IPS DF 6.9 (cell line): ENCODE data around the gene NFYC.

Experiments
- DNase-seq: peaks from one replicate; pipeline ENCODE4 v3.0.0-alpha.2; 2013; ENCODE audit warnings: low read depth, low spot score
- H3K27ac ChIP-seq: one replicate; pipeline ENCODE4 v1.5.1; 2013; ENCODE audit warnings: low read length, control low read depth
- H3K27me3 ChIP-seq: 2 replicates; pipeline ENCODE4 v1.6.1; 2013; ENCODE audit warnings: mild to moderate bottlenecking, low read length; ENCODE audit not compliant: control insufficient read depth, insufficient read depth
- H3K36me3 ChIP-seq: 2 replicates; pipeline ENCODE4 v1.6.1; 2013; ENCODE audit warnings: low read length; ENCODE audit not compliant: control insufficient read depth, insufficient read depth
- H3K4me1 ChIP-seq: 2 replicates; pipeline ENCODE4 v1.6.1; 2013; ENCODE audit warnings: low read length; ENCODE audit not compliant: control insufficient read depth, insufficient read depth
- H3K4me3 ChIP-seq: 2 replicates; pipeline ENCODE4 v1.5.1; 2013; ENCODE audit warnings: mild to moderate bottlenecking, low read length
- H3K9me3 ChIP-seq: 2 replicates; pipeline ENCODE4 v1.6.1; 2013; ENCODE audit warnings: low read length, inconsistent platforms; ENCODE audit not compliant: control insufficient read depth, insufficient read depth
- WGBS: extraction: QIAGEN DNeasy Blood & Tissue Kit; methylation state at CpG from one replicate; pipeline ENCODE4 v1.1.7; 2013; ENCODE audit warnings: mixed read lengths, missing lambda C conversion rate; ENCODE audit not compliant: insufficient read length, insufficient coverage; 5-methylcytosine and 5-hydroxymethylcytosine counted together

NFYC gene

DNA sequence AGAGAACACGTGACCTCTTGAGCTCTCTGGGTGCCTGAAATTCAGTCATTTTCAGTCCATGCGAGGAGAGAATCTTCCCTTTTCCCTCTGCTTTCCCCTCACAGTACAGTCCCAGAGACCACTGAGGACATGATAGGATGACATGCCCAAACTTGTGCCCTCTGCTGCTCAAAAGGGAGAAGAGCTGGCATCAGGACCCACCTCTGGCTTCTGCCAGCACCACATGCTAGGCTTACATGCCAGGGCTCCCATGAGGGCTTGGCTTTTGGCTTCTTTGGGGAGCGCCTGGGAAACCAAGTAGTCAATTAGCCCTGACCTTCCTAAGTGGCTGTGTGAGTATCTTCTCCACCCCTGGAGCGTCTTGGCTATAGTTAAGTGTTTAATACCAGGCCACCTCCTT, 78.3 kb downstream of the NFYC start:
- H3K4me1 ChIP-seq = no peaks in the 10 kb centered on the region; the same call in 1 of the 2 replicates
- DNase-seq = no peak
- no peak overlapping the region for H3K4me3 ChIP-seq
- no peak overlapping the region for H3K27ac ChIP-seq
- H3K27me3 ChIP-seq = no peaks in the 10 kb centered on the region
- no CpG with 5 or more reads among the region's 4 CpGs for WGBS
- H3K36me3 ChIP-seq = peaks cover 18% of the 10 kb centered on the region; the same call in 1 of the 2 replicates
- H3K9me3 ChIP-seq = no peaks in the 10 kb centered on the region

DNA sequence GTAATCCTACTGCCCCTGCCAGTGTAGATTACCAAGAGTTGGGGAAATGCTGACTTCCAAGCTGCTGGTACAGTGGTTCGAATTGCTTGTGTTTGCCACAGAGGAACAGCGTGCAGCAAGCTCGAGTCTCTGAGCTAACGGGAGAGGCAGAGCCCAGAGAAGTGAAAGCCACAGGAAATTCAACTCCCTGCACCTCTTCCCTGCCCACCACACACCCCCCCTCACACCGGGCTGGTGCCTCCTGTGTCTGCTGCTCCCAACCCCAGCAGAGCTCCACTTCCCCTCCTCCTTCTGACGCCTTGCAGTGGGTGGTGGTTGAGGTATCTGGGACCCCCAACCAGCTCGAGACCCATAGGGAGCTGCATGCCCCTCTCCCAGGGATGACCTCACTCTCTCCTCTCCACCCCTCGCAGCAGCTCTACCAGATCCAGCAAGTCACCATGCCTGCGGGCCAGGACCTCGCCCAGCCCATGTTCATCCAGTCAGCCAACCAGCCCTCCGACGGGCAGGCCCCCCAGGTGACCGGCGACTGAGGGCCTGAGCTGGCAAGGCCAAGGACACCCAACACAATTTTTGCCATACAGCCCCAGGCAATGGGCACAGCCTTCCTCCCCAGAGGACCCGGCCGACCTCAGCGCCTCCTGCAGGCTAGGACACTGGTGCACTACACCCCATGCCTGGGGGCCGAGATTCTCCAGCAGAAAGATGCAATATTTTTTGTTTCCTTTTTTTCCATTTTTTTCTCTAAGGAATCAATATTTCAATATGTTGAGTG, 79.0 kb downstream of the NFYC start:
- no peak for DNase-seq
- WGBS = no CpG with 5 or more reads among the region's 18 CpGs

DNA sequence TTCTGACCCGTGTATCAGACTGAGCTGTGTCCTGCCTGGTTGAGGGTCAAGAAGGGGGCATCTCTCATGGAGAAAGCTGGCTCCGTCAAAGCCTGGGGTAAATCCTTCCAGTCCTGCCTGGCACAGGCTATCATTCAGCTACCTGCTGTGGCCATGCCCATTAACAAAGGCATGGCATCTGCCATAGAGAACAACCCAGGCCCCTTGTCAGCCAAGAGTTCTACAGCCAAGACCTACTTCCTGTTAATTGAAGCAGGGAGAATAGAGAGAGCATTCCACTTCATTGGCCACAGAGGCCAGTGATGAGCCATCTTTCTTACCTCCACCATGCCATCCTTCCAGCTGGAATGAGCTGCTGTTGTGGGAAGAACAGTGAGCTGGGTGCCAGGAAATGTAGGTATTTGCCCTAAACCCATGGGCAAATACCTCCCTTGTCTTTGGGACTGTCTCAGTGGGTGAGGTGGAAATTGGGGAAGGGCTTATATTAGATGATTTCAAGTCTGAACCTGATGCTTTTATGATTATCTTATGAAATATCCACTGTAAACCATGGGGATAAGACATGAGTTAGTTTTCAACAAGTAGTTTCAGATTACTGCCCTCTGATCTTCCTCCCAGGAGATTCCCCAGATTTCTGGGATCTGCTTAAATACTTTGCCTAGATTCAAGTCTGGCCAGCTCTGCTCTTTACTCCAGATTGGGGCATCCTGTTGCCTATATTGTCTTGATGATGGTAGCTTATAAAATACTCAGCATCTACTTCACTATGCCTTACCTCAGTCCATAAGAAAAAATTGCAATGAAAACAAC, 80.8 kb downstream of the NFYC start:
- no CpG with 5 or more reads among the region's 2 CpGs for WGBS
- Histone ChIP-seq H3K9me3 (no peaks in the 10 kb centered on the region), H3K4me3 (no peak overlapping the region), H3K4me1 (no peaks in the 10 kb centered on the region; the same call in 1 of the 2 replicates), H3K36me3 (peaks cover 8% of the 10 kb centered on the region; the same call in 1 of the 2 replicates), H3K27me3 (no peaks in the 10 kb centered on the region), H3K27ac (no peak overlapping the region)
- no peak for DNase-seq

More for the DNA sequence above, 79.0 kb downstream of the NFYC start:
- H3K27me3 ChIP-seq = no peaks in the 10 kb centered on the region
- H3K36me3 ChIP-seq = peaks cover 18% of the 10 kb centered on the region; the same call in 1 of the 2 replicates
- H3K9me3 ChIP-seq = no peaks in the 10 kb centered on the region
- H3K4me1 ChIP-seq = no peaks in the 10 kb centered on the region; the same call in 1 of the 2 replicates
- no peak overlapping the region for H3K4me3 ChIP-seq
- H3K27ac ChIP-seq = no peak overlapping the region

DNA sequence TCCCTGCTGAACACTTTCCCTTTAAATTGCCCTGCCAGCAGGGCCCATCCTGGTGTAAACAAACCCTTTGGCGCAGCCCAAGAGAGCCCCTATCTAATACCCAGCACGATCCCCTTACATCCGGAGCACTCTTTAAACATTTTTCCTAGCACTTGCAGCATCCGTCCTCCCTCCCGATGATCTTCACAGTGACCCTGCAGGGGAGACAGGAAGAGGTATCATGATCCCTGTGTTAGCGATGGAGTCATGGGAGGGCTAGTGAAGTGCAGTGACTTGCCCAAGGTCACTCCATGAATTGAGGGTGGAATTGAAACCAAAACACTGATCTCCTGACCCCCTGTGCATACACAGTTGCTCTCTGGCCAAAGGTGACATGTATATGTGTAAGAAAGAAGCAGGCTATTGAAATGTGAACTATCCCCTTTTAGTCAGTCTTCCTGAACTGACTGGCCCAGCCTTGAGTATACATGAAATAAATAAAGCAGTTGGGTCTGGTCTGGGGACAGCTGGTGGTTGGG, 82.3 kb downstream of the NFYC start:
- Histone ChIP-seq H3K36me3 (peaks cover 5% of the 10 kb centered on the region; the same call in 1 of the 2 replicates), H3K4me1 (no peaks in the 10 kb centered on the region; the same call in 1 of the 2 replicates), H3K27me3 (no peaks in the 10 kb centered on the region), H3K27ac (no peak overlapping the region), H3K9me3 (no peaks in the 10 kb centered on the region), H3K4me3 (no peak overlapping the region)
- no CpG with 5 or more reads among the region's 6 CpGs for WGBS
- no peak for DNase-seq

DNA sequence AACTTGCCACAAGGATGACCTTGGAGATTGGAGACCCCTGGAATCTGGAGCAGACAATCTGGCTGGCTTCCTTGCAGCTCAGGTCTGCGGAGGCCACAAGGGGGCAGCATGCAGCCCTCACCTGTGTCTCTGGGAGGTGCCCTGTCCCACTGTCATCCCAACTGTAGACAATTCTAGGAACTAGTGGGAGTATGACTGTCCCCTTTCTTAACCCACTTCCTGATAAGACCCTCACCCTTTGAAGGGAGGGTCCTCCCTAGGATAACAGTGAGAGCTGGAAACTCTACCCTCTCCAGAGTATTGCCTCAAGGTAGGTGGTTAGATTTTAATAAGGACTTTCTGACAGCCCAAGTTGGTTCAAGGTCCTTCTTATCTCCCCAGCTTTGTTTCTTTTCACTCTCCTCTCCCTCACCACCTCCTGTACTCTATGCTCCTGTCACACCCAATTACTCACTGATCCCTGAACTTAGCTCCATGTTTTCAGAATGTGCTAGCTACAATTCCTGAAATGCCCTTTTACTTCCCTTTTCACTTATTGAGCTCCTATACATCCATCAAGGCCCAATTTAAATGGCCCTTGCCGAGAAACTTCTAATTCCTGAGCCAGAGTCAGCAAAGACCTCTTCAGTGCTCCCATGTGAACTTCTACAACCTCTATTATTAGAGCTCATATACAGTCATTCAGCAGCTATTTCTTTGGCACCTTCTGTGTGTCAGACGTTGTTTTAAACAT, 82.9 kb downstream of the NFYC start:
- DNase-seq = peak; percentile 66
- Histone ChIP-seq H3K4me1 (no peaks in the 10 kb centered on the region; the same call in 1 of the 2 replicates), H3K27ac (no peak overlapping the region), H3K36me3 (no peaks in the 10 kb centered on the region; the same call in 1 of the 2 replicates), H3K9me3 (no peaks in the 10 kb centered on the region), H3K27me3 (no peaks in the 10 kb centered on the region), H3K4me3 (no peak overlapping the region)
- no CpG with 5 or more reads among the region's 3 CpGs for WGBS

DNA sequence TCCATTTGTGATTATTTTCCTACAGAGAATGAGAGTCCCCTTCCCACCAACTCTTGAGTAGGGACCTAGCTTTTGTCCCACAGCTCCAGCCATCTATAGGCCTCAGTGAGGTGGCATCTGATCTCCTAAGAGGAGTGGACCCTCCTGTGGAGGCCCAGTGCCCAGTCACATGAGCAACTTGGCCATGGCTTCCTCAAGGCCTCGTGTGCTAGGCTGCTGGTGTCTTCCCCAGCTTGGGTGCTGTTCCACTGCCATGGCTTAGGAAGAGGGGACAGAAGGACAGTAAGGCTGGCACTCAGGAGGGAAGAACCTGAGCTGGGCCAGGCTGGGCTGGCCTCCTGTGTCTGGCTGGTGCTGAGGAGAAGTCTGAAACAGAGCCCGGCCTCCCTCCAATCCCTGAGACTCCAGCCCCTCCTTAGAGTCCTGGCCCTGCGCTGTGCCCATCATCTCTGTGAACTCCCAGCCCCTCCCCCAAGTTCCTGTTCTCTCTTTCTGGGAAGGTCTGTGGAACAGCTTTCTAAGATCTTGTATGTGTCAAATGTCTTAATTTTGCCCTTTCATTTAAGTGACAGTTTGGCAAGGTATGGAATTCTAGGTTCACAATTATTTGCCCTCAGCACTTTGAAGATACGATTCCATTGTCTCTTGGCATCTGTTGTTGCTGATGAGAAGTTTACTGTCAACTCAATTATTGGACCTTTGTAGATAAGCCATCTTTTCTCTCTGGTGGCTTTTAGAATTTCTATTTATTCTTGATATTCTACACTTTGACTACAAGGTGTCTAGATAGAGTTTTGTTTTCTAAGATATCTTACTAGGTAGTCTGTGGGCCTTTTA, 85.0 kb downstream of the NFYC start:
- Histone ChIP-seq H3K4me3 (no peak overlapping the region), H3K9me3 (no peaks in the 10 kb centered on the region), H3K36me3 (no peaks in the 10 kb centered on the region), H3K27ac (no peak overlapping the region), H3K27me3 (peaks cover under 1% of the 10 kb centered on the region; the same call in 1 of the 2 replicates), H3K4me1 (no peaks in the 10 kb centered on the region; the same call in 1 of the 2 replicates)
- no CpG with 5 or more reads among the region's 4 CpGs for WGBS
- no peak for DNase-seq

DNA sequence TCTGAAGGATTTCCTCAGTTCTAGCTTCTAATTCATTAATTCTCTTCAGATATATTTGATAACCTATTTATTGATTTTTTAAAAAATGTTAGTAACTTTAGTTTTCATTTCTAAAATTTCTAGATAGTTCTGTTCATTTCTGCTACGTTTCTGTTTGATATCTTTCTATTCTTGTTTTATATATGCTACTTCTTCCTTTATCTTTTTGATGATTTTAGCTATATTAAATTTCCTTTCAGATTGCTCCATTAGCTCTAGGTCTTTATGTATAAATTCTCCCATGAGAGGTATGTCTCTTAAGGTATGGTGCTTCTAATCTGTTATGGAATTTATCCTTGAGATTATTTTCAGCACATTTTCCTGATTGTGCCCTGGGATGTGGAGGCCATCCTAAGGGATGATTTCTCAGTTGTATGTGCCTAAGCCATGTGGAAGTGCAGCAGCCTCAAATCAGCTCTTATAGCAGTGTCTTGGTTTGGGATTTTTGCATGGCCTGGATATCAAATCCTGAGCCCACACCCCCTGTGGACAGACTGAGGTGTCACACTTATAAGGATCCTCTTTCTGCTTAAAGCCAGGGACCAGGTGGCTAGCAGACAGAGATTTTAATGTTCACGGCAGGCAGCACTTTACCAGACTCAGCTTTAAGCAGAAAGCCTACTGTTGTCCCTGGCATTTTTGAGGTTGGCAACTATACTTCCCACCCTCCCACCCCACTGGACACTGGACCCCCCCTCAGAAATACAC, 85.9 kb downstream of the NFYC start:
- Histone ChIP-seq H3K27ac (no peak overlapping the region), H3K27me3 (peaks cover 8% of the 10 kb centered on the region; the same call in 1 of the 2 replicates), H3K4me1 (no peaks in the 10 kb centered on the region; the same call in 1 of the 2 replicates), H3K9me3 (no peaks in the 10 kb centered on the region), H3K36me3 (no peaks in the 10 kb centered on the region), H3K4me3 (no peak overlapping the region)
- DNase-seq = no peak
- WGBS = no CpG with 5 or more reads among the region's 2 CpGs

DNA sequence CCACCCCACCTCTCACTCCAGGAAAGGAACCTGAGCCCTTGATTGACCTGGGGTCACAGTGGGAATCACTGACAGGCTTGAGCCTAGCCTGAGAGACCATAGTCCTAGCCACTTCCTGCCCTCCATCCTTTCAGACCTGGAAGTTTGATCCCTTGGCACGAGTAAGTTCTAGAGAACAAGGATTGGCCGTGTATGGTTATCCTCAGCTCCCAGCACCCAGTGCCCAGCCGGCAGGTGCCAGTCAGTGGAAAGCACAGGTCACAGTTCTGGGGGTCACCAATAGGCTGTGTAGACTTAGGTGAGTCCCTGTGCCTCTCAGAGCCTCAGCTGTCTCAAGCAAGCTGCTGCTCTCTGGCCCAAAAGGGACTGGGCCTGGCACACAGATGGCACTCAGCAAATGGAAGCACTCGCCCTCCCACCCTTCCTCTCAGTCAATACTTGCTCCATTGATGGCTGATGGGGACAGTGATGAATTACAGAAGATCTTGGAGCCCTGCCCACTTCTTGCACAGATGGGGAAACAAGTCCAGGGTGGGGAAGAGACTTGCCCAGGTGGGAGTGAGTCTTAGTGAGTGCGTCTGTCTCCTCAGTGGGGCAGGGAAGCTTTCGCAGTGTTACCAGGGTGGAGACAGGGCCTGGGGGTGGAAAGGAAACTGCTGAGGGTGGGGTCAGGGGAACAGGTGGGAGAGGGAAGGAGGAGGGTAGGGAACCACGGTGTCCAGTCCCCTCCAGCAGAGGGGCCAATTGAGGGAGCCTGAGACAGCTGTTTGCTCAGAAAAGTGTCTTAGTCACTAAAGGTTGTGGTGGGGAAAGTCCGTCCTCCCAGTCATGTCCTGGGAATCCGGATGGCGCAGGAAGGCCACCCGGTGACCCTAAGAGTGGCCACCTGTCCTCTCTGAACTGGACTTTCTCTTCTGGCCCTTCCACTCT, 89.4 kb downstream of the NFYC start:
- Histone ChIP-seq H3K9me3 (no peaks in the 10 kb centered on the region), H3K36me3 (no peaks in the 10 kb centered on the region; the same call in 1 of the 2 replicates), H3K4me3 (no peak overlapping the region), H3K27me3 (peaks cover 15% of the 10 kb centered on the region), H3K4me1 (peaks cover 5% of the 10 kb centered on the region; the same call in 1 of the 2 replicates), H3K27ac (no peak overlapping the region)
- no CpG with 5 or more reads among the region's 11 CpGs for WGBS
- DNase-seq = no peak
